ENCODE results near the gene RPS6KA2. TPM values are rescaled to one million over a fixed set of nuclear protein-coding genes. Genes with fewer than 3 reads are reported as not detected.

RPS6KA2 gene
- total RNA-seq, 4 donors from 2014 or later, result 22.7 to 55.9 (median 40.6) TPM

GRCh38 chr6:166672146-166672545 lies 45.1 kb upstream of the RPS6KA2 start:
- TF ChIP-seq, protein P1, sequence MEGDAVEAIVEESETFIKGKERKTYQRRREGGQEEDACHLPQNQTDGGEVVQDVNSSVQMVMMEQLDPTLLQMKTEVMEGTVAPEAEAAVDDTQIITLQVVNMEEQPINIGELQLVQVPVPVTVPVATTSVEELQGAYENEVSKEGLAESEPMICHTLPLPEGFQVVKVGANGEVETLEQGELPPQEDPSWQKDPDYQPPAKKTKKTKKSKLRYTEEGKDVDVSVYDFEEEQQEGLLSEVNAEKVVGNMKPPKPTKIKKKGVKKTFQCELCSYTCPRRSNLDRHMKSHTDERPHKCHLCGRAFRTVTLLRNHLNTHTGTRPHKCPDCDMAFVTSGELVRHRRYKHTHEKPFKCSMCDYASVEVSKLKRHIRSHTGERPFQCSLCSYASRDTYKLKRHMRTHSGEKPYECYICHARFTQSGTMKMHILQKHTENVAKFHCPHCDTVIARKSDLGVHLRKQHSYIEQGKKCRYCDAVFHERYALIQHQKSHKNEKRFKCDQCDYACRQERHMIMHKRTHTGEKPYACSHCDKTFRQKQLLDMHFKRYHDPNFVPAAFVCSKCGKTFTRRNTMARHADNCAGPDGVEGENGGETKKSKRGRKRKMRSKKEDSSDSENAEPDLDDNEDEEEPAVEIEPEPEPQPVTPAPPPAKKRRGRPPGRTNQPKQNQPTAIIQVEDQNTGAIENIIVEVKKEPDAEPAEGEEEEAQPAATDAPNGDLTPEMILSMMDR (IDR thresholded peaks at IDR 0.05), result no peak
- TF ChIP-seq POLR2A (IDR thresholded peaks at IDR 0.05), result no peak
- DNase-seq (ENCODE audit: low spot score in 2 of 2), result no peak
- intact Hi-C loops (cut with DNase I; ENCODE audit: low total_unique reads), result no loop called here
- 52 to 61% methylated on average over 12 of the region's 12 CpGs for WGBS, 2 donors
- H3K4me3 ChIP-seq (ENCODE audit: low read depth, poor library complexity, severe bottlenecking), result no peak overlapping the region

DNA sequence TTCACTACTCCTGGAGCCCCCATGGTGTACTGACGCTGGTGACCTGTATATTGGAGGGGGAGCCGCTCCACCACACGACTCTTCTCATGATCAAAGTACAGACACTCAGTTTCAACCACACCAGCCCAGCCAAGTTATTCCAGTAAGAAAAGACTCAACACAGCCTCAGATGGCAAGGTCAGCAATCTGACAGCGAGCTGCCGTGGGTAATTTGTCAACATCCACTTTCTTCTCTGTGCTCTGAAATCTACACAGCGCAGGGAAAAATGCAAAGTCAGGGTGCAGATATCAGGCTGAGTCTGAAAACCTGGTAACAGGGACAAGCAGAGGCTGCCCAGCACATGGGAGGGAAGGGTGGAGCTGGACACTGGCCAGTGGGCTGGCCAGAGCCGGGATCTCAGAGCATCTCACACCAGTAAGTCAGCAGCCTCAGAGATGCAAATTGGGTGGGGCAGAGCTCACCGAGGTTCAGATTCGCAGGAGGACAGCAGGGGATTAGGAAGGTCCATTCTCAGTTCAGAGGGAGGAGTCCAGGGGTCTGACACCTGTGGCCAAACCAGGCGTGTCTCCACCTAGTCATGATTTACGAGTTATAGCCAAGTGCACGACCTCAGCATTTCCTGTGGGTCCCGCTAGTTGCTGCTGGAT lies 44.5 kb upstream of the RPS6KA2 start:
- DNase-seq (ENCODE audit: low spot score in 2 of 2), result no peak
- H3K4me3 ChIP-seq (ENCODE audit: low read depth, poor library complexity, severe bottlenecking), result no peak overlapping the region
- WGBS, 2 donors, result 58 to 60% methylated on average over 13 of the region's 13 CpGs
- intact Hi-C loops (cut with DNase I; ENCODE audit: low total_unique reads), result no loop called here
- TF ChIP-seq, protein P1 (IDR thresholded peaks at IDR 0.05), result no peak
- no peak for TF ChIP-seq POLR2A (IDR thresholded peaks at IDR 0.05)

- intact Hi-C loops (cut with DNase I; ENCODE audit: low total_unique reads), result no loop called here
- 67 to 77% methylated on average over 5 of the region's 5 CpGs for WGBS, 2 donors
- TF ChIP-seq, protein P1 (IDR thresholded peaks at IDR 0.05), result no peak
- no peak for TF ChIP-seq POLR2A (IDR thresholded peaks at IDR 0.05)
- no peak for DNase-seq (ENCODE audit: low spot score in 2 of 2)
- H3K4me3 ChIP-seq (ENCODE audit: low read depth, poor library complexity, severe bottlenecking), result no peak overlapping the region
Measured at GRCh38 chr6:166670894-166671293, 43.8 kb upstream of the RPS6KA2 start.

GRCh38 chr6:166670013-166670412 lies 43.0 kb upstream of the RPS6KA2 start:
- 93 to 98% methylated on average over 9 of the region's 9 CpGs for WGBS, 2 donors
- DNase-seq (ENCODE audit: low spot score in 2 of 2), result no peak
- TF ChIP-seq POLR2A (IDR thresholded peaks at IDR 0.05), result no peak
- TF ChIP-seq, protein P1 (IDR thresholded peaks at IDR 0.05), result no peak
- H3K4me3 ChIP-seq (ENCODE audit: low read depth, poor library complexity, severe bottlenecking), result no peak overlapping the region
- intact Hi-C loops (cut with DNase I; ENCODE audit: low total_unique reads), result no loop called here

DNA sequence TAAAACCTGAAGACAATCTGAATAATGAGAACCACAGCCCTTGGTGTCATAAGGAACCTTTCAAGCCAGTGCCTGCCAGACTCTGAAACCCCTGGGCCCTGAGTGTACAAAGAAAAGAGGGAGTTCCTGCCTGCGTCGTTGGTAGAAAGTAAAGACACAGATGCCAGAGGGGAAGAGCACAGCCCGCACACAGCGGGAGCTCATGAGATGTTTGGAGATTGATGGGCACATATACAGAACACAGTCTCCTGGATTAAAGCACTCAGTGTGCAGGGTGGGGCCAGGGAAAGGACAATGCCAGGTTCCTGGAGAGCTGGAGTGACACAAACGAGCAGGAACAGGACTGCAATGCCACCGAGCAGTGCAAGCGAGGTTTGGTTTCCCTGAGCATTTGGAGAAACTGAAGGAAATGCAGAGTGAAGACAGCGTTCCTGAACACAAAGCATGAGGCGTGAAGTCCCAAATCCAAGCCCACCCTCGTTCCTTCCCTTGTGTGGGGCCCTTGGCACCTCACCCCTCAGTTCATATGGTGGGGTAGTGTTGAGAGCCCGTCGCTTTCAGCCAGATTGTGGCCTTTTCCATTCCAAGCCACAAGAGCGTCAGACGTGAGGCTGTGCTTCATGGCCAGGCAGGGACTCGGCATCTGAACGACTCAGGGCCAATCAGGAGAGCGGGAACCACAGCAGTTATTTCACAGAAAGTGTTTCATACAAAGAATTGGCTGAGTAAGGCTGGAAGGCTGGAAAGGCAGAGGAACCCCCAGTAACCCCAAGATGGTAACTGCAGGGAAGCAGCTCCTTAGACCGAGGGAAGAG lies 41.0 kb upstream of the RPS6KA2 start:
- TF ChIP-seq, protein P1 (IDR thresholded peaks at IDR 0.05), result no peak
- no peak for TF ChIP-seq POLR2A (IDR thresholded peaks at IDR 0.05)
- no peak overlapping the region for H3K4me3 ChIP-seq (ENCODE audit: low read depth, poor library complexity, severe bottlenecking)
- no peak for DNase-seq (ENCODE audit: low spot score in 2 of 2)
- intact Hi-C loops (cut with DNase I; ENCODE audit: low total_unique reads), result no loop called here
- 69 to 70% methylated on average over 18 of the region's 18 CpGs for WGBS, 2 donors
